Skin epidermis (tissue), 12 donors: ENCODE measurements around the gene UNC45B.
A peak's percentile ranks its signal among the peaks of the same experiment; 100 is the strongest.
"Not testable (repeated sequence)": the region's sequence is repeated elsewhere in the genome, so short reads cannot be mapped to it uniquely, and the experiment has no call there.

Source experiments
- H3K27ac ChIP-seq, 21 experiments: fragments of 200-600 bp; sonication (generic) in 11 of 21; one replicate each; pipeline ENCODE4 v1.5.0; 2020; ENCODE audit warnings: mild to moderate bottlenecking in 3 of 21, inconsistent platforms in 2 of 21, moderate library complexity in 2 of 21
- H3K4me3 ChIP-seq, 7 experiments: fragments of 200-600 bp; sonication (generic) in 2 of 7; one replicate each; pipeline ENCODE4 v1.5.0; 2020; ENCODE audit warnings: inconsistent platforms in 2 of 7, mild to moderate bottlenecking in 2 of 7, moderate library complexity in 1 of 7

UNC45B gene

GRCh38 chr17:35147375-35147905 is at the start of gene UNC45B:
Gene UNC45B (plus strand): TSS chr17:35147817. CDS start chr17:35148264, 447 bp downstream.
- no peak within 1 kb of the TSS for H3K4me3 ChIP-seq
- peak within 1 kb of the TSS in 1 of 21 experiments; percentile 4 for H3K27ac ChIP-seq

GRCh38 chr17:35099908-35100307 is 47.7 kb upstream of the UNC45B start:
- Histone ChIP-seq H3K27ac (no peak overlapping the region), H3K4me3 (no peak overlapping the region)

- Histone ChIP-seq H3K4me3 (no peak overlapping the region), H3K27ac (no peak overlapping the region)
Measured at GRCh38 chr17:35101036-35101435, 46.6 kb upstream of the UNC45B start.

- Histone ChIP-seq H3K27ac (no peak overlapping the region), H3K4me3 (no peak overlapping the region)
Measured at GRCh38 chr17:35101725-35102124, 45.9 kb upstream of the UNC45B start.

GRCh38 chr17:35103271-35103670 is 44.3 kb upstream of the UNC45B start:
- Histone ChIP-seq H3K27ac (no peak overlapping the region), H3K4me3 (no peak overlapping the region)

GRCh38 chr17:35104844-35105450 is 42.7 kb upstream of the UNC45B start:
- H3K4me3 ChIP-seq: no peak overlapping the region
- no peak overlapping the region for H3K27ac ChIP-seq

GRCh38 chr17:35110791-35111190 is 36.8 kb upstream of the UNC45B start:
- not testable (repeated sequence) for H3K4me3 ChIP-seq, H3K27ac ChIP-seq

- no peak overlapping the region for H3K4me3 ChIP-seq
- no peak overlapping the region for H3K27ac ChIP-seq
Measured at GRCh38 chr17:35116845-35117244, 30.8 kb upstream of the UNC45B start.

GRCh38 chr17:35117984-35118383 is 29.6 kb upstream of the UNC45B start:
- H3K4me3 ChIP-seq: no peak overlapping the region
- no peak overlapping the region for H3K27ac ChIP-seq

- Histone ChIP-seq H3K4me3 (peak within 1 kb of the TSS; percentile 50 to 83 (median 74)), H3K27ac (peak within 1 kb of the TSS in 20 of 21 experiments; percentile 17 to 92 (median 82))
Measured at GRCh38 chr17:35119370-35120165, 28.0 kb upstream of the UNC45B start, which contains the start of gene RAD51D. Gene RAD51D (minus strand): TSS chr17:35119860. CDS start chr17:35119613, 247 bp downstream.

- H3K4me3 ChIP-seq: no peak within 1 kb of the TSS
- H3K27ac ChIP-seq: no peak within 1 kb of the TSS
Measured at GRCh38 chr17:35121315-35121714, 26.3 kb upstream of the UNC45B start, which contains the start of gene FNDC8. Gene FNDC8 (plus strand): TSS chr17:35121615. CDS start chr17:35121694, 79 bp downstream.

- no peak overlapping the region for H3K4me3 ChIP-seq
- H3K27ac ChIP-seq: peak overlapping the region in 2 of 21 experiments; percentile 9 to 47
Measured at GRCh38 chr17:35127751-35128514, 19.7 kb upstream of the UNC45B start.

GRCh38 chr17:35129154-35129972 is 18.3 kb upstream of the UNC45B start:
- Histone ChIP-seq H3K27ac (no peak overlapping the region), H3K4me3 (no peak overlapping the region)

- Histone ChIP-seq H3K4me3 (no peak overlapping the region), H3K27ac (no peak overlapping the region)
Measured at GRCh38 chr17:35129973-35130351, 17.7 kb upstream of the UNC45B start.

- no peak overlapping the region for H3K27ac ChIP-seq
- H3K4me3 ChIP-seq: no peak overlapping the region
Measured at GRCh38 chr17:35130392-35130791, 17.2 kb upstream of the UNC45B start.

GRCh38 chr17:35132099-35132498 is 15.5 kb upstream of the UNC45B start:
- Histone ChIP-seq H3K4me3 (no peak overlapping the region), H3K27ac (no peak overlapping the region)

GRCh38 chr17:35132816-35133550 is 14.6 kb upstream of the UNC45B start:
- Histone ChIP-seq H3K4me3 (no peak overlapping the region), H3K27ac (no peak overlapping the region)

- H3K4me3 ChIP-seq: no peak overlapping the region
- H3K27ac ChIP-seq: no peak overlapping the region
Measured at GRCh38 chr17:35135322-35135721, 12.3 kb upstream of the UNC45B start.

- H3K27ac ChIP-seq: no peak overlapping the region
- no peak overlapping the region for H3K4me3 ChIP-seq
Measured at GRCh38 chr17:35138218-35138617, 9.4 kb upstream of the UNC45B start.
